ENCODE results near the gene TMA7. TPM values are rescaled to one million over a fixed set of nuclear protein-coding genes. Genes with fewer than 3 reads are reported as not detected.
"Not testable (repeated sequence)": the region's sequence is repeated elsewhere in the genome, so short reads cannot be mapped to it uniquely, and the experiment has no call there.

The TMA7 gene
- total and polyA plus RNA-seq, 10 of the 15 experiments (the other 5 are each of a cell fraction or from before 2014, with no cell fraction given), result 319 to 1,760 (median 752) TPM

- TF ChIP-seq BHLHE40 (IDR thresholded peaks at IDR 0.05; ENCODE audit: borderline replicate concordance in 1 of 2, low read depth in 2 of 2, low read length in 1 of 2), result no peak
- TF ChIP-seq LARP7 (IDR thresholded peaks at IDR 0.05), result no peak
- no peak for TF ChIP-seq SIX5 (IDR thresholded peaks at IDR 0.05; ENCODE audit: low read depth, low read length, severe bottlenecking)
- TF ChIP-seq USF1 (IDR thresholded peaks at IDR 0.05; ENCODE audit: borderline replicate concordance, extremely low read length, insufficient read depth, low read depth, low read length), result no peak
- TF ChIP-seq ZSCAN29 (IDR thresholded peaks at IDR 0.05), result no peak
These were observed 20.5 kb downstream of the TMA7 start (continued) for GRCh38 chr3:48460517-48460902.

- BruUV-seq (replicated peaks); H3K4me1 ChIP-seq (ENCODE audit: control insufficient read depth, insufficient read depth, low read length); H2AFZ ChIP-seq (ENCODE audit: control insufficient read depth, low read depth, low read length); H3K27ac ChIP-seq (ENCODE audit: control insufficient read depth, insufficient read depth); H3K4me3 ChIP-seq; intact Hi-C loops (cut with micrococcal nuclease; ENCODE audit: unreplicated experiment); in situ Hi-C loops (cut with MboI); H3K4me2 ChIP-seq (ENCODE audit: control insufficient read depth, insufficient read depth); H3K27me3 ChIP-seq (replicated peaks in 1 of 2; ENCODE audit: control insufficient read depth in 2 of 2, insufficient read depth in 2 of 2, low read length in 1 of 2); FAIRE-seq; DNase-seq (ENCODE audit: low read depth, low spot score); H3K9ac ChIP-seq (ENCODE audit: control insufficient read depth, insufficient read depth, low read length); H4K20me1 ChIP-seq (ENCODE audit: control insufficient read depth, insufficient read depth); H3K9me3 ChIP-seq (replicated peaks; ENCODE audit: control insufficient read depth, insufficient read depth, low read length); ATAC-seq: not testable (repeated sequence)
- Histone ChIP-seq H3K79me2 (ENCODE audit: control insufficient read depth, insufficient read depth, low read length) (peaks cover 13% of the 10 kb centered on the region), H3K36me3 (ENCODE audit: control insufficient read depth in 2 of 2, insufficient read depth in 2 of 2, low read length in 1 of 2) (peaks cover 13% of the 10 kb centered on the region in 2 experiments)
- ChIA-PET RAD21 (ENCODE audit: unreplicated experiment) (interaction anchor here (0.8 to 1.0 kb wide), 3 partner anchors 26 to 96 kb away, joined by 3 to 4 read pairs (median 4); no protein-coding TSS in a partner anchor), CTCF (interaction anchor here (1.1 to 1.7 kb wide), 3 partner anchors 12 to 88 kb away, joined by 5 read pairs; no protein-coding TSS in a partner anchor), POLR2A (interaction anchor here (0.5 kb wide), 1 partner anchor 89 kb away, joined by 4 read pairs; no protein-coding TSS in a partner anchor), SMC1A (ENCODE audit: uncharacterized antibody, unreplicated experiment) (interaction anchor here (0.9 to 1.5 kb wide), 4 partner anchors 25 to 91 kb away, joined by 3 read pairs; no protein-coding TSS in a partner anchor)
- 82% methylated on average over 7 of the region's 7 CpGs for WGBS (ENCODE audit: insufficient coverage, insufficient replicate concordance, low lambda C conversion rate, missing lambda C conversion rate)
These were observed 21.7 kb downstream of the TMA7 start for GRCh38 chr3:48461767-48462166.

Data from GM12878 (cell line).